Kidney epithelial cell (primary cell): ENCODE measurements around the gene TSPAN11. TPM values are rescaled to one million over a fixed set of nuclear protein-coding genes. Genes with fewer than 3 reads are reported as not detected.
A peak's percentile ranks its signal among the peaks of the same experiment; 100 is the strongest.

ENCODE experiments used
- DNase-seq: peaks from one replicate; pipeline ENCODE4 v3.0.0-alpha.2; 2010; ENCODE audit warnings: low read depth
- H3K27me3 ChIP-seq: 2 replicates; pipeline ENCODE4 v1.6.0; 2011; ENCODE audit warnings: low read length; ENCODE audit not compliant: control insufficient read depth, insufficient read depth
- H3K36me3 ChIP-seq: 2 replicates; pipeline ENCODE4 v1.5.1; 2011; ENCODE audit warnings: low read length; ENCODE audit not compliant: control insufficient read depth, insufficient read depth
- H3K4me3 ChIP-seq: 2 replicates; pipeline ENCODE4 v1.5.1; 2011; ENCODE audit warnings: low read depth, mild to moderate bottlenecking, control low read depth, low read length
- total RNA-seq: library from RNA; depleted of rRNA; stranded (reverse); fragments of >200 nt; gene quantifications from 2 replicates; pipeline ENCODE4 v1.2.3, GENCODE V29; 2015
- TF ChIP-seq, protein P1 (sequence below): IDR thresholded peaks from 2 replicates; pipeline ENCODE4 v1.5.1; 2011; ENCODE audit warnings: mild to moderate bottlenecking, moderate library complexity, low read length, control low read depth, inconsistent platforms; ENCODE audit not compliant: insufficient read depth, poor library complexity, severe bottlenecking

Gene TSPAN11
- total RNA-seq, 1 donor from 2014 or later, result 5.2 TPM

DNA sequence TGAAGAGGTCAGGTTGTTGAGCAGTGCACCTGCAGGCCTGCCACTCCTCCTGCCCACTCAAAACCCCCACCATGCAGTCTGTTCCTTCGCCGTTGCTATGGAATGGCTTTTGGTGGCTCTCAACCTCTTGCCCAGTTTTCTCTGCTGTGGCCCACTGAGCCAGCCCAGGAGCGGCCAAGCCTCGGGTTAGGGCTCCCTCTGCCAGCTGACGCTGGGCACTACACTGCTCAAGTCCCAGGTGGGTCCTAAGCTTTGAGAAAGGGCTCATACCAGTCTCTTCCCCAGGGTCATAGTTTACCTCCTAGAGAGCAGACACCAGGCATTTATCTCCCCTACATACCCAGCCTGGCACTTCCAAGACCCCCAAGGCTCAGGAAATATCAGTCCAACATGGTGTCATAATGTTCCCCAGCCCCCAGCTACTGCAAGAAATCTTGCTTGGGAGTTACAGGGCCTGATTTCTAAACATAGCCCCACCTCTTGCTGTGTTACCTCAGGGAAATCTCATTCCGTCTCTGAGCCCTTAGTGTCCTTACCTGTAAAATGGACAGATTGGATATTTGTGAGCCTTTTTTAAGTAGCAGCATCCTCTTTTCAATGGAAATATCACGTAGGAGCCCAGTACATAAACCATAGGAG is 59.4 kb downstream of the TSPAN11 start:
- no peak for DNase-seq
- H3K27me3 ChIP-seq, result no peaks in the 10 kb centered on the region
- H3K36me3 ChIP-seq, result no peaks in the 10 kb centered on the region
- no peak overlapping the region for H3K4me3 ChIP-seq
- TF ChIP-seq, protein P1, sequence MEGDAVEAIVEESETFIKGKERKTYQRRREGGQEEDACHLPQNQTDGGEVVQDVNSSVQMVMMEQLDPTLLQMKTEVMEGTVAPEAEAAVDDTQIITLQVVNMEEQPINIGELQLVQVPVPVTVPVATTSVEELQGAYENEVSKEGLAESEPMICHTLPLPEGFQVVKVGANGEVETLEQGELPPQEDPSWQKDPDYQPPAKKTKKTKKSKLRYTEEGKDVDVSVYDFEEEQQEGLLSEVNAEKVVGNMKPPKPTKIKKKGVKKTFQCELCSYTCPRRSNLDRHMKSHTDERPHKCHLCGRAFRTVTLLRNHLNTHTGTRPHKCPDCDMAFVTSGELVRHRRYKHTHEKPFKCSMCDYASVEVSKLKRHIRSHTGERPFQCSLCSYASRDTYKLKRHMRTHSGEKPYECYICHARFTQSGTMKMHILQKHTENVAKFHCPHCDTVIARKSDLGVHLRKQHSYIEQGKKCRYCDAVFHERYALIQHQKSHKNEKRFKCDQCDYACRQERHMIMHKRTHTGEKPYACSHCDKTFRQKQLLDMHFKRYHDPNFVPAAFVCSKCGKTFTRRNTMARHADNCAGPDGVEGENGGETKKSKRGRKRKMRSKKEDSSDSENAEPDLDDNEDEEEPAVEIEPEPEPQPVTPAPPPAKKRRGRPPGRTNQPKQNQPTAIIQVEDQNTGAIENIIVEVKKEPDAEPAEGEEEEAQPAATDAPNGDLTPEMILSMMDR, result peak; percentile 97

DNA sequence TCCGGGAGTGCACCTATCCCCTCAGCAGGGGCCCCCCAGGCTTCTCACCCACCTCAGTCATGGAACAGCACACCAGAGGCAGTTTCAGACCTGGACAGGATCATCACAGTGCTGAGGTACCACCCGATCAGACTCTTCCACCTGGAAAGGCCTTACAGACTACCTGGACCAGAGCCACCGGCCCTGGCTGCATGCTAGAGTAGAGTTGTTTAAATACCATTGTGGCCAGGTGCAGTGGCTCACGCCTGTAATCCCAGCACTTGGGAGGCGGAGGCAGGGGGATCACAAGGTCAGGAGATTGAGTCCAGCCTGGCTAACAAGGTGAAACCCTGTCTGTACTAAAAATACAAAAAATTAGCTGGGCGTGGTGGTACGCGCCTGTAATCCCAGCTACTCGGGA is 61.5 kb downstream of the TSPAN11 start:
- H3K27me3 ChIP-seq, result no peaks in the 10 kb centered on the region
- DNase-seq, result no peak
- H3K36me3 ChIP-seq, result no peaks in the 10 kb centered on the region
- TF ChIP-seq, protein P1, result no peak
- no peak overlapping the region for H3K4me3 ChIP-seq

- TF ChIP-seq, protein P1, result no peak
- H3K27me3 ChIP-seq, result no peaks in the 10 kb centered on the region
Measured at GRCh38 chr12:30988646-30989286, 62.2 kb downstream of the TSPAN11 start.

DNA sequence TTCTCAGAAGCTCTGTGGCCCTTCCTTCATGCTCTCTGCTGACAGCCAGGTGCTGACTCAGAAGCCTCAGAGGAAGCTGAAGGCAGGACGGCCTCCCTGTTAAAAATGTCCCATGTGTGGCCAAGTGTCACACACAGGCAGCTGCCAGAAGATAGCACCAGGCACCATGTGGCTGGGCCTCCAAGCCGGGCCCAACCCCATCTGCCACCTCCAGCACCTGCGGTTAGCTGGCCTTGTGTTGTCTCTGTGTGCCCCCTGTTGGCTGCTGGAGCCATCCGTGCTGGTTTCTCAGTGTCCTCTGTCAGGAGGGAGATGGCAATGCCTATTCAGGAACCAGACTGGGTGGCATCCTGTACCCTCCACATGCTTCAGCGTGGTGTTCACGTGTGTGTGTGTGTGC is 63.2 kb downstream of the TSPAN11 start:
- Histone ChIP-seq H3K36me3 (no peaks in the 10 kb centered on the region), H3K27me3 (no peaks in the 10 kb centered on the region), H3K4me3 (no peak overlapping the region)
- TF ChIP-seq, protein P1, result peak; percentile 27
- no peak for DNase-seq

More at GRCh38 chr12:30988646-30989286, 62.2 kb downstream of the TSPAN11 start:
- Histone ChIP-seq H3K4me3 (no peak overlapping the region), H3K36me3 (no peaks in the 10 kb centered on the region)
- DNase-seq, result no peak

- Histone ChIP-seq H3K36me3 (no peaks in the 10 kb centered on the region), H3K4me3 (no peak overlapping the region), H3K27me3 (no peaks in the 10 kb centered on the region)
- DNase-seq, result no peak
- TF ChIP-seq, protein P1, result no peak
Measured at GRCh38 chr12:30990316-30990715, 63.8 kb downstream of the TSPAN11 start.
